ENCODE measurements around the gene MAP1B.

Gene MAP1B

DNA sequence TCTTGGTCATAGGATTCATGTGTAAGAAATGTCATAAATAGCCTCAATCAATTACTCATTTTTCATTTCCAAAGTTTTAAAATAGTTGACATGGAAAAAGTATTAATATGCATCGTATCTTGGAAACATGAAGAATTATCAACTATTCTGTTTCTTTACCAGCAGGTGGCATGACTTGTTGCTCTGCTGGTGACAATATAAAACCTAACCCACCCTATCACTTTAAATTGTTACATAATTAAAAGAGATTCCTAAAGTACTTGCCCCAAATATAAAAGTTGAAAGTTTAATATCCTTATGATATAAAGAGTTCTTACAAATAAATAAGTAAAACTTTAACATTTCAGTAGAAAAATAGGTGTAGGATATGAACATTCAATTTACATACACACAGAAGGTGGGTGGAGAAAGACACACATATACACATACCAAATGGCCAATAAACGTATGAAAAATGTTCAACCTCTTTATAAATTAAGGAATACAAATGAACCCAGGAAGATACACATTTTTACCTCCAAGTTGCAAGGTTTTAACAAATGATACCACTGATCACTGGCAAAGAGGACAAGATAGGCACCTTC, 30.6 kb downstream of the MAP1B start:
- Histone ChIP-seq H3K27me3 (replicated peaks; ENCODE audit: insufficient read depth, low read length) (no peaks in the 10 kb centered on the region), H3K9me2 (replicated peaks; ENCODE audit: insufficient read depth, low read length) (no peaks in the 10 kb centered on the region), H4K20me1 (ENCODE audit: insufficient read depth, low read length) (no peaks in the 10 kb centered on the region), H3K4me2 (ENCODE audit: low read depth, low read length) (no peak overlapping the region), H3K4me1 (ENCODE audit: low read length) (no peaks in the 10 kb centered on the region), H3K79me2 (ENCODE audit: low read length) (no peaks in the 10 kb centered on the region), H3F3A (ENCODE audit: insufficient read depth, low read length) (no peaks in the 10 kb centered on the region), H3K9me3 (replicated peaks; ENCODE audit: insufficient read depth, low read length) (no peaks in the 10 kb centered on the region), H3K27ac (ENCODE audit: low read length) (no peak overlapping the region), H3K4me3 (ENCODE audit: low read length) (no peak overlapping the region), H2AFZ (ENCODE audit: low read length) (no peak overlapping the region), H3K9ac (ENCODE audit: low read length) (no peak overlapping the region), H3K36me3 (replicated peaks; ENCODE audit: insufficient read depth, low read length) (no peaks in the 10 kb centered on the region)
- DNase-seq, result peak; percentile 17
- no peak for TF ChIP-seq EZH2phosphoT487 (IDR thresholded peaks at IDR 0.05; ENCODE audit: low read length)
- TF ChIP-seq CTCF (IDR thresholded peaks at IDR 0.05; ENCODE audit: low read length), result peak; percentile 59
- TF ChIP-seq EZH2 (optimal IDR thresholded peaks at IDR 0.05; ENCODE audit: low read depth, low read length), result no peak

- Histone ChIP-seq H3K27ac (ENCODE audit: low read length) (no peak overlapping the region), H3K9ac (ENCODE audit: low read length) (no peak overlapping the region), H3K79me2 (ENCODE audit: low read length) (no peaks in the 10 kb centered on the region), H3K4me3 (ENCODE audit: low read length) (no peak overlapping the region), H3K4me2 (ENCODE audit: low read depth, low read length) (no peak overlapping the region), H3F3A (ENCODE audit: insufficient read depth, low read length) (no peaks in the 10 kb centered on the region), H2AFZ (ENCODE audit: low read length) (no peak overlapping the region), H3K9me2 (replicated peaks; ENCODE audit: insufficient read depth, low read length) (no peaks in the 10 kb centered on the region), H4K20me1 (ENCODE audit: insufficient read depth, low read length) (no peaks in the 10 kb centered on the region), H3K36me3 (replicated peaks; ENCODE audit: insufficient read depth, low read length) (no peaks in the 10 kb centered on the region), H3K9me3 (replicated peaks; ENCODE audit: insufficient read depth, low read length) (no peaks in the 10 kb centered on the region), H3K27me3 (replicated peaks; ENCODE audit: insufficient read depth, low read length) (no peaks in the 10 kb centered on the region), H3K4me1 (ENCODE audit: low read length) (no peaks in the 10 kb centered on the region)
- DNase-seq, result no peak
- TF ChIP-seq CTCF (IDR thresholded peaks at IDR 0.05; ENCODE audit: low read length) (no peak), EZH2 (optimal IDR thresholded peaks at IDR 0.05; ENCODE audit: low read depth, low read length) (no peak), EZH2phosphoT487 (IDR thresholded peaks at IDR 0.05; ENCODE audit: low read length) (no peak)
Observed at GRCh38 chr5:72138943-72139521, 31.8 kb downstream of the MAP1B start.

DNA sequence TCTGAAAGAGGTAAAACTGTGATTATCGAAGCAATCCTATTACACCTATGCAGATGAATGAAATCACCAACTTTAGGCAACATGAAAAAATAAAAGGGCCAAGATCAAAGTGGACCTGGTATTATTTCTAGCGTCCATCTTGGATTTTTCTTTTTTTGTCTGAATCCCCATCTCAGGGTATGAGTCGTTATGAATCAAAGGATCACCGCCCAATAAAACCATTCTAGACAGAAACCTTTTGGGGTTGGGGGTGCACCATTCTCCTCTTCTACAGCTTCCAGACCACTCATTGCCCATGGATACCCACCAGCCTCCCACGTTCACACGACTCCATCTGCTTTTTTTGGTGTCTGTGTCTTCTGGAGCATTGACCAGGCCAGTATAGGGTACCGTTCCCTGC, 33.4 kb downstream of the MAP1B start:
- H3K9ac ChIP-seq (ENCODE audit: low read length), result no peak overlapping the region
- DNase-seq, result no peak
- H3F3A ChIP-seq (ENCODE audit: insufficient read depth, low read length), result no peaks in the 10 kb centered on the region
- H4K20me1 ChIP-seq (ENCODE audit: insufficient read depth, low read length), result no peaks in the 10 kb centered on the region
- H3K4me2 ChIP-seq (ENCODE audit: low read depth, low read length), result no peak overlapping the region
- no peaks in the 10 kb centered on the region for H3K9me2 ChIP-seq (replicated peaks; ENCODE audit: insufficient read depth, low read length)
- TF ChIP-seq CTCF (IDR thresholded peaks at IDR 0.05; ENCODE audit: low read length), result no peak
- TF ChIP-seq EZH2 (optimal IDR thresholded peaks at IDR 0.05; ENCODE audit: low read depth, low read length), result no peak
- no peak for TF ChIP-seq EZH2phosphoT487 (IDR thresholded peaks at IDR 0.05; ENCODE audit: low read length)
- H3K36me3 ChIP-seq (replicated peaks; ENCODE audit: insufficient read depth, low read length), result no peaks in the 10 kb centered on the region
- no peak overlapping the region for H3K27ac ChIP-seq (ENCODE audit: low read length)
- no peaks in the 10 kb centered on the region for H3K79me2 ChIP-seq (ENCODE audit: low read length)
- H3K27me3 ChIP-seq (replicated peaks; ENCODE audit: insufficient read depth, low read length), result no peaks in the 10 kb centered on the region
- no peak overlapping the region for H2AFZ ChIP-seq (ENCODE audit: low read length)
- H3K9me3 ChIP-seq (replicated peaks; ENCODE audit: insufficient read depth, low read length), result no peaks in the 10 kb centered on the region
- H3K4me3 ChIP-seq (ENCODE audit: low read length), result no peak overlapping the region
- no peaks in the 10 kb centered on the region for H3K4me1 ChIP-seq (ENCODE audit: low read length)

Measured in MM.1S (cell line).